Body of pancreas (tissue), 4 donors: Measurements from ENCODE around the gene AOC1.

Experiments used
- POLR2A ChIP-seq, 3 donors: fragments of 450-650 bp; IDR thresholded peaks; one replicate each; pipeline ENCODE4 v1.6.1; 2016; ENCODE audit warnings: antibody characterized with exemption in 3 of 3, mild to moderate bottlenecking in 2 of 3
- TF ChIP-seq, protein P1 (sequence below), 7 experiments: fragments of 450-650 bp in 4 of 7; fragments of 200-600 bp in 3 of 7; sonication (generic) in 3 of 7; IDR thresholded peaks; one replicate each; pipeline ENCODE4 v1.5.1; 2016 to 2019; ENCODE audit warnings: antibody characterized with exemption in 7 of 7

DNA sequence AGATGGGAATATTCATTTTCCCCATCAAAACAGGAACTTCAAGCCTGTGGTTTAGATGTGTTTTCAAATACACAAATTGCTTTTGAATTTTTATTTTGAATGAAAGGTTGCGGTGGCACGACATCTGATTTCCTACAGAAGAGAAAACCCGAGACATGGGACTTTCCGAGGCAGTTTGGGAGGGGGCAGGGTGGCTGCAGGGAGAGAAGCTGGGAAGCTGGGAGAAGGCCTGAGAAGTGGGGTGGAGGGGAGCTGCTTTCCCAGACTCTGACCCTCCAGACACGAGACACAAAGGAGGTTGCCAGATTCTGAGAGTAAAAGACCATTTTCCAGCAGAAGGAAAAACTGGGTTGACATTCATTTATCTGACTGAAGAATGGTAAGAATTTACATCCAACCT is 32.2 kb upstream of the AOC1 start:
- TF ChIP-seq, protein P1, sequence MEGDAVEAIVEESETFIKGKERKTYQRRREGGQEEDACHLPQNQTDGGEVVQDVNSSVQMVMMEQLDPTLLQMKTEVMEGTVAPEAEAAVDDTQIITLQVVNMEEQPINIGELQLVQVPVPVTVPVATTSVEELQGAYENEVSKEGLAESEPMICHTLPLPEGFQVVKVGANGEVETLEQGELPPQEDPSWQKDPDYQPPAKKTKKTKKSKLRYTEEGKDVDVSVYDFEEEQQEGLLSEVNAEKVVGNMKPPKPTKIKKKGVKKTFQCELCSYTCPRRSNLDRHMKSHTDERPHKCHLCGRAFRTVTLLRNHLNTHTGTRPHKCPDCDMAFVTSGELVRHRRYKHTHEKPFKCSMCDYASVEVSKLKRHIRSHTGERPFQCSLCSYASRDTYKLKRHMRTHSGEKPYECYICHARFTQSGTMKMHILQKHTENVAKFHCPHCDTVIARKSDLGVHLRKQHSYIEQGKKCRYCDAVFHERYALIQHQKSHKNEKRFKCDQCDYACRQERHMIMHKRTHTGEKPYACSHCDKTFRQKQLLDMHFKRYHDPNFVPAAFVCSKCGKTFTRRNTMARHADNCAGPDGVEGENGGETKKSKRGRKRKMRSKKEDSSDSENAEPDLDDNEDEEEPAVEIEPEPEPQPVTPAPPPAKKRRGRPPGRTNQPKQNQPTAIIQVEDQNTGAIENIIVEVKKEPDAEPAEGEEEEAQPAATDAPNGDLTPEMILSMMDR (IDR thresholded peaks at IDR 0.05) = no peak
- TF ChIP-seq POLR2A (IDR thresholded peaks at IDR 0.05) = no peak
